Transverse colon (tissue), 4 donors: ENCODE data around the gene OR6A2. TPM values are rescaled to one million over a fixed set of nuclear protein-coding genes. Genes with fewer than 3 reads are reported as not detected.

Experiments used
- DNase-seq: peaks from one replicate; pipeline ENCODE4 v3.0.0-alpha.2; 2019
- H3K27ac ChIP-seq, 4 donors: fragments of 200-600 bp; sonication (generic); 2 replicates each; pipeline ENCODE4 v1.5.1; 2016 to 2018; ENCODE audit warnings: inconsistent platforms in 4 of 4
- H3K27me3 ChIP-seq: fragments of 200-600 bp; sonication (generic); 2 replicates; pipeline ENCODE4 v1.5.1; 2017; ENCODE audit warnings: inconsistent platforms
- H3K36me3 ChIP-seq, 4 donors: fragments of 200-600 bp; sonication (generic); 2 replicates each; pipeline ENCODE4 v1.5.1; 2017 to 2019; ENCODE audit warnings: inconsistent platforms in 4 of 4
- H3K4me1 ChIP-seq, 4 donors: fragments of 200-600 bp; sonication (generic); 2 replicates each; pipeline ENCODE4 v1.5.1; 2017 to 2020; ENCODE audit warnings: inconsistent platforms in 4 of 4
- H3K4me3 ChIP-seq, 4 donors: fragments of 200-600 bp; sonication (generic); 1 replicate in 1 of 4; 2 replicates in 3 of 4; pipeline versions ENCODE4 v1.5.1 to v1.6.1; 2017 to 2019; ENCODE audit warnings: inconsistent platforms in 4 of 4
- H3K9me3 ChIP-seq, 2 donors: fragments of 200-600 bp; sonication (generic); 2 replicates each; pipeline ENCODE4 v1.5.1; 2017 to 2019; ENCODE audit warnings: inconsistent platforms in 2 of 2
- EP300 ChIP-seq: sonication (generic); formaldehyde crosslinking; IDR thresholded peaks from one replicate; pipeline ENCODE4 v1.6.1; 2017; ENCODE audit warnings: antibody characterized with exemption, low read depth
- POLR2A ChIP-seq: fragments of 450-650 bp; IDR thresholded peaks from one replicate; pipeline ENCODE4 v1.6.1; 2016; ENCODE audit warnings: antibody characterized with exemption, mild to moderate bottlenecking, moderate library complexity
- POLR2AphosphoS5 ChIP-seq, 3 donors: sonication (generic); formaldehyde crosslinking; IDR thresholded peaks; one replicate each; pipeline ENCODE4 v1.6.1; 2016; ENCODE audit warnings: antibody characterized with exemption in 3 of 3
- WGBS, 2 donors: methylation state at CpG; one replicate each; pipeline ENCODE4 v1.1.5; 2018; ENCODE audit warnings: low coverage in 1 of 2; 5-methylcytosine and 5-hydroxymethylcytosine counted together
- in situ Hi-C, 4 donors: fragments of 200-750 bp; cut with MboI; loops; one replicate each; pipeline versions ENCODE4 v1.15.0 to v1.15.1; 2017; ENCODE audit warnings: low sequenced_read_pairs in 3 of 4, low pct_ligation_motif_present in 1 of 4, low pct_unique_long_range_greater_than_20kb in 1 of 4
- intact Hi-C: fragments of 100-400 bp; cut with DNase I; formaldehyde crosslinking; loops from one replicate; pipeline ENCODE4 v1.15.1; 2023; ENCODE audit warnings: low total_unique reads
- total RNA-seq, 4 donors: library from RNA; depleted of rRNA; stranded (reverse); fragments of >200 nt; gene quantifications; one replicate each; pipeline ENCODE4 v1.1.0, GENCODE V29; 2016
- TF ChIP-seq, protein P1 (sequence below), 5 experiments: fragments of 200-600 bp in 3 of 5; fragments of 450-650 bp in 2 of 5; sonication (generic) in 3 of 5; IDR thresholded peaks; 1 replicate in 2 of 5; 2 replicates in 3 of 5; pipeline ENCODE4 v1.5.1; 2016 to 2017; ENCODE audit warnings: antibody characterized with exemption in 5 of 5, inconsistent platforms in 3 of 5, mild to moderate bottlenecking in 2 of 5, moderate library complexity in 1 of 5

OR6A2 gene
- total RNA-seq, 4 donors from 2014 or later: 0.27 to 1.3 TPM; not detected in 2

DNA sequence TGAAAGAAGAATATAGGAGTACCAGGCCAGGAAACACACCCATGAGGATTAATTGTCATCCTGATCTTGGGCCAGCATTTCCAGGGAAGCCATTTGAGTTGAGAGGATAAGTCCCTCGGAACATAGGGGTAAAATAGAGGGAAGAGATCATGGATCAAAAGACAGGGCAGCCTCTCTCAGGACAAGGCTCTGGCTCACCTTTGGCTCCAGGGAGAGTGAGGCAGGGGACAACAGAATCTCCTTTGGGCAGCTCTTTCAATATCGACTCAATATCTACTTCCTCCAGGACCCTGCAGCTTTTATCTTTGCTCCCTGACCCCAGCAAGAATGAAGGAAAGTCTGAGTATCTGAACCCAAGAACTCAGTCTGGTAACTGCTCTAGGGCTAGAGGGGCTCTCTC, 16.8 kb downstream of the OR6A2 start, which contains the start of gene OR2AG1:
OR2AG1 (plus strand) TSS at position 301 of the 400 bp plus-strand sequence. CDS start 2,018 bp downstream, outside the sequence.
- TF ChIP-seq POLR2A (no peak), EP300 (no peak), POLR2AphosphoS5 (IDR thresholded peaks at IDR 0.05) (no peak)
- TF ChIP-seq, protein P1, sequence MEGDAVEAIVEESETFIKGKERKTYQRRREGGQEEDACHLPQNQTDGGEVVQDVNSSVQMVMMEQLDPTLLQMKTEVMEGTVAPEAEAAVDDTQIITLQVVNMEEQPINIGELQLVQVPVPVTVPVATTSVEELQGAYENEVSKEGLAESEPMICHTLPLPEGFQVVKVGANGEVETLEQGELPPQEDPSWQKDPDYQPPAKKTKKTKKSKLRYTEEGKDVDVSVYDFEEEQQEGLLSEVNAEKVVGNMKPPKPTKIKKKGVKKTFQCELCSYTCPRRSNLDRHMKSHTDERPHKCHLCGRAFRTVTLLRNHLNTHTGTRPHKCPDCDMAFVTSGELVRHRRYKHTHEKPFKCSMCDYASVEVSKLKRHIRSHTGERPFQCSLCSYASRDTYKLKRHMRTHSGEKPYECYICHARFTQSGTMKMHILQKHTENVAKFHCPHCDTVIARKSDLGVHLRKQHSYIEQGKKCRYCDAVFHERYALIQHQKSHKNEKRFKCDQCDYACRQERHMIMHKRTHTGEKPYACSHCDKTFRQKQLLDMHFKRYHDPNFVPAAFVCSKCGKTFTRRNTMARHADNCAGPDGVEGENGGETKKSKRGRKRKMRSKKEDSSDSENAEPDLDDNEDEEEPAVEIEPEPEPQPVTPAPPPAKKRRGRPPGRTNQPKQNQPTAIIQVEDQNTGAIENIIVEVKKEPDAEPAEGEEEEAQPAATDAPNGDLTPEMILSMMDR (IDR thresholded peaks at IDR 0.05): no peak
- Histone ChIP-seq H3K4me1 (no peaks in the 10 kb centered on the region), H3K36me3 (no peaks in the 10 kb centered on the region), H3K4me3 (no peak within 1 kb of the TSS), H3K9me3 (no peaks in the 10 kb centered on the region), H3K27ac (no peak within 1 kb of the TSS), H3K27me3 (no peaks in the 10 kb centered on the region)
- intact Hi-C loops: no loop called here
- 83 to 86% methylated on average over 2 of the region's 2 CpGs for WGBS, 2 donors
- DNase-seq: no peak
- in situ Hi-C loops: no loop called here

DNA sequence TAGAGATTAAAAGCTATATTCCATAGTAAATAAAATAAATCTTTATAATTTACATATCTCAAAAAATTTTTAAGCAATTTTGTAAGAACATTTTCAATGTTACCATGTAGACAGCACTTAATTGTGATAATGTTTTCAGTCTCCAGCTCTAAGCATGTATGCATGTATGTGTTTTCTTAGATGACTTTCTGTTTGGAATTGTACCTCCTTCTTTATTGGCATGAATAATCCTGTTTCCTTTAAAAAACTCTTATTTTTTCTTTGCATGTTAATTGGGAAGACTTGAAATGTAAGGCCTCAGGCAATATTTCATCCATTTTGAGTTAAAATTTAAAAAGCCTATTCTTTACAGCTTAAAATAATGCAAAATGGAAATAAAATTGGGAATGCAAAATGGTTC, 18.7 kb downstream of the OR6A2 start:
- H3K4me1 ChIP-seq: no peaks in the 10 kb centered on the region
- no peak overlapping the region for H3K4me3 ChIP-seq
- H3K27ac ChIP-seq: no peak overlapping the region
- no peaks in the 10 kb centered on the region for H3K27me3 ChIP-seq
- intact Hi-C loops (no loop called here), in situ Hi-C loops (no loop called here)
- TF ChIP-seq, protein P1 (IDR thresholded peaks at IDR 0.05): no peak
- TF ChIP-seq POLR2A: no peak
- no peak for TF ChIP-seq POLR2AphosphoS5 (IDR thresholded peaks at IDR 0.05)
- no peak for TF ChIP-seq EP300
- no peaks in the 10 kb centered on the region for H3K36me3 ChIP-seq
- no peak for DNase-seq
- no peaks in the 10 kb centered on the region for H3K9me3 ChIP-seq

DNA sequence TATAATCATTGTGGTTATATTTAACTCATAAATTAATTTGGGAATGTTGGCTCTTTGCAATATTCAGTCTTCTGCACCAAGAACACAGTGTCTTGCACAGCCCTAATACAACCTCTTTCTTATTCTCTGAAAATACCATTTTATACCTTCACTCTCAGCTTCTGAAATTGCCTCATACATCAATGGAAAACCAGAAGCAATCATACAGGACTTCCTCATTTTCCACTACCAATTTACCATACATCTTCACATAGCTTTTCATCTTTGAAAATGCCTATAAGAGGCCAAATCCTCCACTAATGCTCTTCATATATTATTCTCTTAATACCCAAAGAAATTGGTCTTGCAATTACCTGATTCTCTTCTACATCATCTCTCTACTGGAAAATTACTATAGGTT, 21.0 kb downstream of the OR6A2 start:
- intact Hi-C loops: no loop called here
- Histone ChIP-seq H3K9me3 (no peaks in the 10 kb centered on the region), H3K27me3 (no peaks in the 10 kb centered on the region), H3K36me3 (no peaks in the 10 kb centered on the region), H3K4me1 (no peaks in the 10 kb centered on the region), H3K27ac (no peak overlapping the region), H3K4me3 (no peak overlapping the region)
- in situ Hi-C loops: no loop called here
- no peak for DNase-seq
- TF ChIP-seq POLR2AphosphoS5 (IDR thresholded peaks at IDR 0.05): no peak
- TF ChIP-seq EP300: no peak
- TF ChIP-seq, protein P1 (IDR thresholded peaks at IDR 0.05): no peak
- no peak for TF ChIP-seq POLR2A

DNA sequence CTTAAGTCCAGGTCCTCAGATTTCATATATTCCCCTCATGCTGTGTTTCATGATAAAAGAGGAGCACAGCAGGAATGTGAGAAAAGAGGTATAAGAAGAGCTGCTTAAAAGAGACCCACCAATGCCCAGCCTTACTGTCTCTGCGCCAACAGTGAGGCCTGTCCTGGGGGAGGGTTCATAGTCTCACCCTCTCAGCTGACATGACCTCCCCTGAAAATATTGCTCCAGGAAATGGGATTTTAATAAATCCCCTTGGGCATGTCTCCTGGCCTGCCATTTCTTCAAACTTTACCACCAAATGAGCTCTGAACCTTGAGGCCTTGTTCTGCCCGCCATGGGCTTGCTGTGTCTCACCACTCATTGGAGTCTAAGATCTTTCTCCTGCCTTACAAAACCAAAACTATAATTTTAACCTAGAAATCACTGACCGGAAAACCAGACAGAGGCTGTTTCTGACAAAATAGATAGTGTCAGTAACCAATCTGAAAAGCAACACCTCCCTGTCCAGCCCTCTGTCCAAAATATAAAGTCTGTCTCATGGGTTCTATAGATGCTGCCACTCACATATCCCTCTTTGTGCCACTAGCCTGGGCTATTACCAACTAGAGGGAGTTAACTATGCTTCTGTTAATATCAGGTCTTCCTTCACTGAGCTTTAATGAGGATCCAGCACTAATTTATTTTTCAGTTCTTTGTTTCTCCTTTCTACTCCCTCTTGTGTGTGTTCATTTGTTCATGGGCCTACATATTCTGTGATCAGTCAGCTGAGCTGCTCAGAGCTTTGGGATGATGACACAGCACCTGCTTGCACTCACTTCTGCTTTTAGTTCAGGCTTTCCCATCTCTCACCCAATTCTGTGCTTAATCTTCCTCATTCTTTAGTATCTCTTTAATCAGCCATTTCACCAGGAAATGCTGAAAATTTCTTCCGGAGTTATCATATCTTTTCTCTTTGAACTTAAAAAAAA, 27.3 kb downstream of the OR6A2 start, which contains the start of gene OR2AG2:
OR2AG2 (minus strand) TSS at position 51 of the 968 bp plus-strand sequence. CDS start 3,019 bp downstream, outside the sequence.
- H3K9me3 ChIP-seq: no peaks in the 10 kb centered on the region
- in situ Hi-C loops: no loop called here
- TF ChIP-seq EP300: no peak
- TF ChIP-seq, protein P1 (IDR thresholded peaks at IDR 0.05): no peak
- no peak for TF ChIP-seq POLR2A
- TF ChIP-seq POLR2AphosphoS5 (IDR thresholded peaks at IDR 0.05): no peak
- H3K4me1 ChIP-seq: no peaks in the 10 kb centered on the region
- no peaks in the 10 kb centered on the region for H3K36me3 ChIP-seq
- H3K27ac ChIP-seq: peak within 1 kb of the TSS in 1 of 4 donors; percentile 3
- WGBS, 2 donors: 61 to 88% methylated on average over 3 to 4 of the region's 4 CpGs
- DNase-seq: no peak
- H3K4me3 ChIP-seq: no peak within 1 kb of the TSS
- intact Hi-C loops: no loop called here
- no peaks in the 10 kb centered on the region for H3K27me3 ChIP-seq
